GM12878 (cell line): ENCODE results near the gene DIP2C. TPM values are rescaled to one million over a fixed set of nuclear protein-coding genes. Genes with fewer than 3 reads are reported as not detected.

ENCODE experiments used
- ATAC-seq: fragments of 200-7000 bp; cut with Tn5 transposase; 3 replicates; pipeline ENCODE4 v1.9.1; 2020; ENCODE audit warnings: mild to moderate bottlenecking, moderate library complexity
- BruUV-seq: library from RNA; stranded (reverse); fragments of 400-500 nt; replicated peaks from 2 replicates; lab custom pipeline; 2021; lab: Mats Ljungman, UMichigan
- CTCF ChIA-PET: fragments of 300-600 bp; sonication (Branson Sonifier 250); formaldehyde crosslinking; extraction: SDS; loops from one replicate; lab custom pipeline; 2021; ENCODE audit warnings: inconsistent platforms; lab: Yijun Ruan, JAX
- POLR2A ChIA-PET: fragments of 350-600 bp; formaldehyde crosslinking; extraction: SDS; loops from one replicate; lab custom pipeline; 2021; ENCODE audit warnings: inconsistent platforms; lab: Charles Lee
- RAD21 ChIA-PET: fragments of 300-600 bp; sonication (Branson Sonifier 250); formaldehyde crosslinking; loops from one replicate; lab custom pipeline; 2023; ENCODE audit warnings: antibody characterized with exemption; ENCODE audit not compliant: unreplicated experiment; lab: Charles Lee
- SMC1A ChIA-PET: fragments of 300-600 bp; sonication (Branson Sonifier 250); formaldehyde crosslinking; loops from one replicate; lab custom pipeline; 2023; ENCODE audit not compliant: unreplicated experiment, uncharacterized antibody; lab: Charles Lee
- DNase-seq: peaks from one replicate; pipeline ENCODE4 v3.0.0-alpha.2; 2011; ENCODE audit warnings: low read depth, low spot score
- FAIRE-seq: peaks from 3 replicates; lab custom pipeline; 2011; peaks lifted over from hg19 to GRCh38; lab: Jason Lieb, UNC
- H2AFZ ChIP-seq: 2 replicates; pipeline ENCODE4 v1.6.0; 2011; ENCODE audit warnings: low read depth, low read length, control low read depth; ENCODE audit not compliant: control insufficient read depth
- H3K27ac ChIP-seq: 2 replicates; pipeline ENCODE4 v1.5.1; 2011; ENCODE audit warnings: control low read depth; ENCODE audit not compliant: control insufficient read depth, insufficient read depth
- H3K27me3 ChIP-seq, 2 experiments: replicated peaks in 1 of 2; 2 replicates each; pipeline versions ENCODE4 v1.6.0 to v1.6.1; 2011; ENCODE audit warnings: low read length in 1 of 2; ENCODE audit not compliant: control insufficient read depth in 2 of 2, insufficient read depth in 2 of 2
- H3K36me3 ChIP-seq, 2 experiments: 2 replicates each; pipeline ENCODE4 v1.5.1; 2011; ENCODE audit warnings: low read length in 1 of 2; ENCODE audit not compliant: control insufficient read depth in 2 of 2, insufficient read depth in 2 of 2
- H3K4me1 ChIP-seq: 2 replicates; pipeline ENCODE4 v1.6.1; 2011; ENCODE audit warnings: mild to moderate bottlenecking, low read length, moderate library complexity, mixed read lengths; ENCODE audit not compliant: control insufficient read depth, insufficient read depth
- H3K4me2 ChIP-seq: 2 replicates; pipeline ENCODE4 v1.6.0; 2011; ENCODE audit warnings: control low read depth; ENCODE audit not compliant: control insufficient read depth, insufficient read depth
- H3K4me3 ChIP-seq: fragments of 200-600 bp; sonication (generic); 2 replicates; pipeline ENCODE4 v1.5.1; 2016
- H3K79me2 ChIP-seq: 2 replicates; pipeline ENCODE4 v1.6.0; 2011; ENCODE audit warnings: low read length; ENCODE audit not compliant: control insufficient read depth, insufficient read depth
- H3K9ac ChIP-seq: 2 replicates; pipeline ENCODE4 v1.8.0; 2011; ENCODE audit warnings: low read length, control low read depth, mixed read lengths; ENCODE audit not compliant: control insufficient read depth, insufficient read depth
- H3K9me3 ChIP-seq: replicated peaks from 3 replicates; pipeline ENCODE4 v1.5.1; 2011; ENCODE audit warnings: mild to moderate bottlenecking, low read length; ENCODE audit not compliant: control insufficient read depth, insufficient read depth
- H4K20me1 ChIP-seq: 2 replicates; pipeline ENCODE4 v1.6.0; 2011; ENCODE audit not compliant: control insufficient read depth, insufficient read depth
- ATF2 ChIP-seq: IDR thresholded peaks from 2 replicates; pipeline ENCODE4 v1.6.1; 2012; ENCODE audit warnings: low read length, inconsistent platforms
- ATF3 ChIP-seq: IDR thresholded peaks from 2 replicates; pipeline ENCODE4 v1.6.1; 2011; ENCODE audit warnings: low read depth, mild to moderate bottlenecking, low read length, moderate library complexity, borderline replicate concordance; ENCODE audit errors: extremely low read depth
- BCLAF1 ChIP-seq: fragments of 450-650 bp; IDR thresholded peaks from 2 replicates; pipeline ENCODE4 v1.6.1; 2017; ENCODE audit warnings: antibody characterized with exemption, mild to moderate bottlenecking, moderate library complexity
- CREM ChIP-seq: IDR thresholded peaks from 2 replicates; pipeline ENCODE4 v1.6.1; 2014; ENCODE audit warnings: antibody characterized with exemption, low read depth
- DPF2 ChIP-seq: fragments of 450-650 bp; IDR thresholded peaks from 2 replicates; pipeline ENCODE4 v1.6.1; 2017; ENCODE audit warnings: mild to moderate bottlenecking
- EED ChIP-seq: sonication (generic); IDR thresholded peaks from 2 replicates; pipeline ENCODE4 v1.6.1; 2016; ENCODE audit warnings: antibody characterized with exemption, low read depth
- FOXM1 ChIP-seq: IDR thresholded peaks from 2 replicates; pipeline ENCODE4 v1.6.1; 2012; ENCODE audit warnings: low read depth, mild to moderate bottlenecking, inconsistent platforms, low read length, moderate library complexity
- GABPA ChIP-seq: IDR thresholded peaks from 2 replicates; pipeline ENCODE4 v1.6.1; 2014; ENCODE audit warnings: antibody characterized with exemption, low read depth, mild to moderate bottlenecking, inconsistent platforms
- NR2F1 ChIP-seq: fragments of 450-650 bp; conservative IDR thresholded peaks from 2 replicates; pipeline ENCODE4 v1.6.1; 2017; ENCODE audit warnings: mild to moderate bottlenecking
- RELB ChIP-seq: fragments of 450-650 bp; IDR thresholded peaks from 2 replicates; pipeline ENCODE4 v1.6.1; 2017; ENCODE audit warnings: low read depth, mild to moderate bottlenecking, moderate library complexity
- ZNF592 ChIP-seq: fragments of 450-650 bp; IDR thresholded peaks from 2 replicates; pipeline ENCODE4 v1.6.1; 2017; ENCODE audit warnings: mild to moderate bottlenecking, moderate library complexity
- ZSCAN29 ChIP-seq: fragments of 450-650 bp; IDR thresholded peaks from 2 replicates; pipeline ENCODE4 v1.6.1; 2017; ENCODE audit warnings: mild to moderate bottlenecking, moderate library complexity
- WGBS: methylation state at CpG from one replicate; pipeline ENCODE4 v1.1.6; 2016; ENCODE audit warnings: low lambda C conversion rate; ENCODE audit not compliant: insufficient replicate concordance, insufficient coverage; ENCODE audit errors: missing lambda C conversion rate; 5-methylcytosine and 5-hydroxymethylcytosine counted together
- in situ Hi-C: fragments of 300-500 bp; cut with MboI; formaldehyde crosslinking; loops from 9 replicates; pipeline ENCODE4 v1.14.3; 2018; ENCODE audit warnings: mixed read lengths
- intact Hi-C: fragments of 100-400 bp; cut with micrococcal nuclease; formaldehyde crosslinking; loops from one replicate; pipeline ENCODE4 v1.14.2; 2022; ENCODE audit not compliant: unreplicated experiment
- polyA plus RNA-seq, 11 experiments: library from polyadenylated mRNA; depleted of rRNA in 4 of 11; unstranded in 6 of 11; stranded (reverse) in 5 of 11; fragments of >200 nt; fragmentation: Nextera tagmentation in 4 of 11; fragmentation: Illumina TruSeq in 1 of 11; extraction: Ambion mirVana in 4 of 11; extraction: Trizol in 1 of 11; gene quantifications; 1 replicate in 1 of 11; 2 replicates in 10 of 11; pipeline versions ENCODE4 v1.2.1 to v1.2.3, GENCODE V29; 2011 to 2016; ENCODE audit warnings: inconsistent platforms in 2 of 11, missing spikeins in 2 of 11, low read depth in 1 of 11
- total RNA-seq, 4 experiments: library from RNA; depleted of rRNA in 3 of 4; stranded (reverse); fragments of >200 nt in 3 of 4; fragmentation: Illumina TruSeq in 1 of 4; extraction: Trizol in 1 of 4; gene quantifications; 2 replicates each; pipeline versions ENCODE4 v1.2.1 to v1.2.3, GENCODE V29; 2013 to 2021

The DIP2C gene
- total and polyA plus RNA-seq, 10 of the 15 experiments (the other 5 are each of a cell fraction or from before 2014, with no cell fraction given): 0.01 to 0.10 (median 0.06) TPM

- TF ChIP-seq ZNF592: no peak
Observed at GRCh38 chr10:490891-491571, 198.4 kb downstream of the DIP2C start (continued).

GRCh38 chr10:490256-490655 lies 199.2 kb downstream of the DIP2C start:
- intact Hi-C loops: no loop called here
- 73% methylated on average over 16 of the region's 16 CpGs for WGBS
- CTCF ChIA-PET: no interaction called here
- no peak for TF ChIP-seq DPF2
- TF ChIP-seq CREM: no peak
- no peak for TF ChIP-seq GABPA
- no peak for TF ChIP-seq RELB
- no peak for TF ChIP-seq BCLAF1
- TF ChIP-seq ZSCAN29: no peak
- TF ChIP-seq ATF2: no peak
- no peak for TF ChIP-seq NR2F1
- TF ChIP-seq EED: no peak
- no peak for TF ChIP-seq ATF3
- no peak for TF ChIP-seq FOXM1

More at GRCh38 chr10:490256-490655, 199.2 kb downstream of the DIP2C start:
- BruUV-seq: no TSS peak
- H3K27me3 ChIP-seq: peaks cover 2 to 11% of the 10 kb centered on the region in 2 experiments; a peak in 3 of 4 replicates
- no peaks in the 10 kb centered on the region for H3K79me2 ChIP-seq
- H3K4me1 ChIP-seq: no peaks in the 10 kb centered on the region
- no peak overlapping the region for H3K4me3 ChIP-seq
- H4K20me1 ChIP-seq: no peaks in the 10 kb centered on the region
- H3K9ac ChIP-seq: no peak overlapping the region
- ChIA-PET SMC1A (interaction anchor here (0.5 kb wide), 1 partner anchor 1231 kb away, joined by 3 read pairs; no protein-coding TSS in a partner anchor), POLR2A (no interaction called here), RAD21 (no interaction called here)
- ATAC-seq (no peak), FAIRE-seq (no peak), DNase-seq (no peak)
- H3K4me2 ChIP-seq: no peak overlapping the region
- H3K36me3 ChIP-seq: no peaks in the 10 kb centered on the region
- no peaks in the 10 kb centered on the region for H3K9me3 ChIP-seq
- no peak overlapping the region for H3K27ac ChIP-seq
- in situ Hi-C loops: no loop called here
- H2AFZ ChIP-seq: no peak overlapping the region
